NCI-H526 treated with DMSO at 0.1 percent for 48 hours (cell line): Measurements from ENCODE around the gene SUGCT.

Experiments
- DNase-seq: peaks from one replicate; lab custom pipeline; 2025; lab: John Stamatoyannopoulos, UW

The SUGCT gene

DNA sequence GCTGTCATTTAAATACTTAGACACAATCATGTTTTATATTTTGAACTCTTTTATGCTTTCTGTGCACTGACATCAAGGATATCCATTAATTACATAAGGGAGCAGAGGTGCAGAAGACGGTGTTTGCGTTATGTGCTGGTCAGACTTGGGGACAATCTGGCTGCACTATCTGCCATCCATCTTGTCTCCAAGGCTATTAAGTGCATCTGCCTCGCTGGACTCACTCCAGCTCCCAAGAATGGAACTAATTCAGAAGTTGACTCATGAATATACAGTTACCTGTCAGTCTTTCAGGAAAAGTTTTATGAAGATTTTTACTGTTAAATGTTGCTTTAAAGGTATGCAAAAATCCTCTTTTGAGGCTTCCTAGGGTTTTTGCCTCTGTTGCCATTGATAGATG lies 391.0 kb downstream of the SUGCT start:
- no peak for DNase-seq

DNA sequence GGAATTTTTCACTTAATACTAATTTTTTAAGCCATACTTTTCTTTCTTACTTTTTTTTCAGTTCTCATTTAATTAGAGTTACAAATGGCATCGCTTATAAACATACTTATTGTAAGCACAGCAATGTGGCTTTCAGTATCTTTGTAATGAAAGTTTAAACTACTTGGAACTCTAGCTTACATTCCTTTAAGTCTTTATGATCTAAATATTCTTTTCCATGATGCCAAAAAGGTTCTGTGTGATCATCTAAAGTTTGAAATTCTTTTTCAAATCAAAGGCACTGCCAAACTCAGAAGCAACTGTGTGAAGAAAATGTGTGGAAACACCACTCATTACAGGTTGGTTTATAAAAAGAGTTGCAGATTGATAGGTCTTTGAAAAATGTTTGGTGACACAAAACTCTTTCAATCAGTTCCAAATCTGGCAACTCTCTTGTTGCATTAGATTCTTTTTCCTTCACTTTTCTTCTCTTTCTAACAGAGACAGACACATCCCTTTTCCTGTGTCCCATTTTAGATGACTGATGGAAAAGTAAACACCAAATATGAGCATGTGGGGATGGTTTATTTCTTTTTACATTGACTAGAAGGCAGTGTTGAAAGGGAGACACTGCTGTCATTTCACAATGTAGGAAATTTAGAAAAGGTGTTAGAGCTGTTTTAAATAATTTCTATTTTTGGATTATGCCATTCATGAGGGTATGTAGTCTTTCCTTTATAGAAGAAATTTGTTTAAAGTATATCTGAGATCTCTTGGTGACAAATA lies 392.3 kb downstream of the SUGCT start:
- no peak for DNase-seq

DNA sequence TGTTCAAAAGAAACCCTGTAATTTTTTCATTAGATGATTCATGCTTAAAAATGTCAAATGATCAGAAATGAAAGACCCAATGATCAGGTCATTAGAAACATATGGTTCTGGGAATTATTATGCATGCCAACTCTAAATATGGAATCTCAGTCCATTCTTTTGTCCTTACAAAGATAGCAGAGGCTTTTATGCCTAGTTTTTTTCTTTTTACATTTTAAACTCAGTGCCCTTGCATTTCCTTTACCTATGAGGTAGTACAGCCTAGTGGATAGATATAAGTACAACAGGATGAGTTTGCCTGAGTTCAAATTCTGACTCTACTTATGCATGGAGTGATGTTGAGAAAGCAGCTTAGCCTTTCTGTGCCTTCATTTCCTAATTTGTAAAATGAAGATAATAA lies 392.9 kb downstream of the SUGCT start:
- no peak for DNase-seq

DNA sequence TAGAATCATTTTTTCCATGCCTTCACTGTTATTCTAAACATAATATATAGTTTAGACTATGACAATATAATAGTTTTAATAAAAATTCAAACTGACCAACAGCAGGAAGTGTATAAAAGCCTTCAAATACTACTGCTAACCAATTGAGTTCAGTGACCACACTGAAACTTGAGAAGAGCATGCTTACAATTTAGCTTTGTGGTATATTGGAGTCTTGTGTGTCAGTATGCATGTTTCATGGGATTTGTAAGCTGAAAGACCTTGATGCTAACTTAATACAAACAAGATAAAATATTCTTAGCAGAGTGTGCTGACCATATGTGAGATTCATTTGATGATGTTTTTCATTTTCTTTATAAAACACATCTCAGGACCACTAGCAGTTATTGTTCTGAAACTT lies 395.5 kb downstream of the SUGCT start:
- no peak for DNase-seq

DNA sequence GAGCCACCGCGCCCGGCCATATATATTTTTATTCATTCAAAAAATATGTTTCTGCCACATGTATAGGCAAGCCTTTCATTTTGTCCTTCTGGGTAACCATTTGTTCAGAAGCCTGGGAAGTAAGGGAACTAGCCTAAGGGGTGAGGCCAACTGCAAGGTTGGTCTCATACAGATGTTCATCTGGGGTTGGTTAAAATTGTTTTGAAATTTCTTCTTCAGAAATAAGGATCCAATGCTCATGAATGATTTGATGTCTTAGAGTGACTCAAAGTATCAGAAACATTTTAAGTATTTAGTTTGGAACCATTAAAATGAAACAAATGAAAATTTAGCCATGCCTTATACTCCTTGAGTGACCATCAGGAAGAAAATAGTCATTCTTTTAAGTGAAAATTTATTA lies 397.2 kb downstream of the SUGCT start:
- no peak for DNase-seq

DNA sequence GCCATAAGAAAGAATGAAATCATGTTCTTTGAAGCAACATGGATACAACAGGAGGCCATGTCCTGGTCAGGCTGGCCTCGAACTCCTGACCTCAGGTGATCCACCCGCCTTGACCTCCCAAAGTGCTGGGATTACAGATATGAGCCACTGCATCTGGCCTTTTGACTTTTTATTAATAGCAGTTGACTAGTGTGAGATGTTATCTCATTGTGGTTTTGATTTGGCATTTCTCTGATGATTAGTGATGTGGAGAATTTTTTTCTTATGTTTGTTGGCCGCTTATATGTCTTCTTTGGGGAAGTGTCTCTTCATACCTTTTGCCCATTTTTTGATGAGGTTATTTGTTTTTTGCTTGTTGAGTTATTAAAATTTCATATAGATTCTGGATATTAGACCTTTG lies 400.9 kb downstream of the SUGCT start:
- no peak for DNase-seq

DNA sequence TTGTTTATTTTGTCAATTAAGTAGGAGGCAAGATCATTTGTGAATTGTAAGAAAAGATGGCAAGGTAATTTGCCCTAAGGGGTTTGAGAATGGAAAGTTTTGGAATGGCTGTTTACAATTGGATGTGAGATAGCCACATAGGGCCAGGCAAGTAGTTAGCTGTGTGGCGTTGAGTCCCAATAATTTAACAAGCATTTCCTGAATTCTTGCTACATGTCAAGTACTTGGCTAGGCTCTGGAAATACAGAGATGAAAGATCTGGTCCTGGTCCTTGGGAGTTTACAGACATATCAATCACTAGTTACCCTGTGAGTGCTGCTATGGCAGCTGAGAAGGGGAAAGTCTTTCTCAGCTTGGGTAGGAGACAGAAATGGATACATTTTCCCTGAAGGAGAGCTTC lies 401.6 kb downstream of the SUGCT start:
- no peak for DNase-seq

DNA sequence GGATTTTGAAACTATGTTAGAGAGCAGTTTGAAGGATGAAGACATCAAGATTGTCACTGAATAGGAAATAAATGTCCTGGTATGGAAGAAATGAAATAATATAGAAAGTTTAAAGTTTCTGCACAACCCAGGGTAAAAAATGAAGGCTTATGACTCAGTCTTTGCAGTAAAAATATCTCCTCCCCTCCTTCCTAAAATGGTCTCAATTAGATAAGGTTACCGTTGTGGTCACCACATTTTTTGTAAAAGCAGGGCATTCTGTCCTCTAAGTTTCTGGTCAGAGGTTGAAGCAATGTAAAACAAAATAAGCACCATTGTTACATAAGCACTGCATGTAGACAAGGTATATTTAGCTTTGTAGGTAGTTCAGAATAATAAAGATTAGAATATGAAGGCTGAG lies 403.5 kb downstream of the SUGCT start:
- DNase-seq: no peak

DNA sequence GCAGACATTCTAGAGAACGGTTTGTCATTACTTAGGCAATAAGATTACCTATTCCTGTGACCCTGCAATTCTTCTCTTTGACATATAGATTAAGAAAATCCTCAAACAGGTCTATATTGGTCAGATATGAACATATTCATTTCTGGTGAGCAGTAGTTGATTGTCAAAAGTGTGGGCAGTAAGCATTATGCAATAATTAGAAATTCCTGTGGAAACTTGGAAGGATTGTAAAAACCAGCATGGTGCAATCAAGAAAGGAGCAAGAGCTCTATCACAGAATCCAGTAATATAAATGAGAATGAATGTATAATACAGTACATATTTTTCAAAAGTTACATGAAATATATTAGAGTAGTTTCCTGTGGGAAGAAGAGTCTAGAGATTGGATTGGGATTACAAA lies 406.5 kb downstream of the SUGCT start:
- DNase-seq: no peak

DNA sequence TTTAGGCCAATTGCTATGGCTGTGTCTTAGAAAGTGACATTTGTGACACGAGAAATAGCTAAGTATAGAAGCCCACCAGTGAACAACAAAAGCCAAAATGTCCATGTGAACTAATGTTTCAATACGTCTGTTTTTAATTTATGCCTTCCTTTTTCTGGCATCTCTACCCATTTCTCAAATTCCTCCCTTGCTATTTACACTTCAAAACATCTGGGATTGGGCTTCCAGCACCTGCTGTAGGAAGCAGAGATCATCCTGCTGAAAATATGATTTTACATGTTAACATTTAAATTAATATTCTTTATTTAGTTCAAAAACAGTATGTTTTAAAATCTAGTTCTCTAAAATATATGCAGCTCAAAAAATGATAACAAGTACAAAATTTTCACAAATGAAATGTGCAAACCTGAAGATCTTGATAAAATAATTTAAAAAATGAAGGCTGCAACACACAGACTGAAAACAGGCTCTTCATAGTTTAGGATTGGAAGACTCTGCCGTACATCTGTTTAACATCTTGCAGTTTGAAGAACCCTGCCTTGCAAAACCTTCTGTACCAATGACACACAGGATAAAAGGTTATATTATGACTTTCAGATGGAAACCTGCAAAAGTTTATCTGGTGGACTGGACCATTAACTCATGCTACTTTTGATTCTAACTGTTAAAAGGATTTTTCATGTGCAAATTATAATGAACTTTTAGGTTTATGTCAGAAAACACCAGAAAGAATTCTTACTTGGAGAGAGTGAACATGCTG lies 408.4 kb downstream of the SUGCT start:
- no peak for DNase-seq

DNA sequence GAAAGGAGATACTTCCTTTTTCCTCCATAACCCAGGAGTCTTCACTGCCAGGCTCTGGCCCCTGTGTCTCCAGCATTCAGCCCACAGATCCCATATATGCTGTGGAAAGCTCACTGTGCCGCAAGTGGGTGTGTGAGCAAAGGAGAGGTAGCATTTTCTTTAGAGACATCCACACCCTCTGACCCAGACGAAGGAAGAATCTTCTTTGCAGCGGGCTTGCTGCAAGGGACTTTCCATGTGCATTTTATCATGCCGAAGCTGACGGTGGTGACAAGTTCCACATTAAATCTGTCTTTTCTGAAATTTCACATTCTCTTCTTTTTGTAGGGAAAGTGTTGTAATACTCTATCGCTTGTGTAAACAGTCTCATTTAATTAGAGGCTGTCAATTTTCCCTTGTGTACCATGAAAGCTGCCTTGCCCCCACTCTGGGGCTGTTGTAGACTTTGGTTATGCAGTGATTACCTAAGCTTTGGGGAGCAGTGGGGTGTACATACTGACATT lies 409.5 kb downstream of the SUGCT start:
- DNase-seq: no peak

DNA sequence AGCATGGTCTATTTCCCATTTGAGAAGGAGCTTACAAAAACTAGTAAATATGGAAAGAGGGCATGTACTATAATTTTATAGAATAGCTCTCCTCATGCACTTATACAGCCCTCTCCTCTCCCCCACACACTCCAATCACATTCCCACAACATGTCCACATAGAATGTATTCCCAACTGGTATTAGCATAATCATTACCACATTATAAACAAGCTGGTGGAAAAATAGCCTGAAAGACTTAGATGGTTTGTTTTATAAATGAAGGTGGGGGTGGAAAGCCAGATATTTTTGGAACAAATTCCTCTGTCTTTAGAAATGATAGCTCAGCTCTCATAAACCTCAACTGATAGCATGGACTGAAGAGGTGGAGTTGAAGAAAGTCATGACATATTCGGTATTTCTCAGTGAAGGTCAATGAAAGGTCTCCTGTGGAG lies 410.1 kb downstream of the SUGCT start:
- DNase-seq: no peak

DNA sequence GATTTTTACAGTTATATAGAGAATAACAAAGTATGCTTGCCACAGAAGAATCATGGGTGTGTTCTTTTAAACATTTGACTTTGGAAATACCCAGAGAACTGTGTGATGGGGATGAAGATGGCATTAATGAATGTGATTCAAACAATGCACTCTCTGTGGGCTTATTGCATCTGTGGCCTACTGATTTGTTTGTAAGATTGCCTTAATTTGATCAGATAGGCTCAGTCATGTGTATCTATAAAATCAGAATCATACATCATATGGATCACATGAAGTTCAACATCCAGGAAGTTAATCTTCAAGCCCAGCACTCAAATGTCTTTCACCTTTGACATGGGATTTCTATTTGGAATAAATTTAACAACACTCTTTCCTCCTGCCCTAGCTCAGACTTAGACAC lies 410.9 kb downstream of the SUGCT start:
- DNase-seq: no peak

DNA sequence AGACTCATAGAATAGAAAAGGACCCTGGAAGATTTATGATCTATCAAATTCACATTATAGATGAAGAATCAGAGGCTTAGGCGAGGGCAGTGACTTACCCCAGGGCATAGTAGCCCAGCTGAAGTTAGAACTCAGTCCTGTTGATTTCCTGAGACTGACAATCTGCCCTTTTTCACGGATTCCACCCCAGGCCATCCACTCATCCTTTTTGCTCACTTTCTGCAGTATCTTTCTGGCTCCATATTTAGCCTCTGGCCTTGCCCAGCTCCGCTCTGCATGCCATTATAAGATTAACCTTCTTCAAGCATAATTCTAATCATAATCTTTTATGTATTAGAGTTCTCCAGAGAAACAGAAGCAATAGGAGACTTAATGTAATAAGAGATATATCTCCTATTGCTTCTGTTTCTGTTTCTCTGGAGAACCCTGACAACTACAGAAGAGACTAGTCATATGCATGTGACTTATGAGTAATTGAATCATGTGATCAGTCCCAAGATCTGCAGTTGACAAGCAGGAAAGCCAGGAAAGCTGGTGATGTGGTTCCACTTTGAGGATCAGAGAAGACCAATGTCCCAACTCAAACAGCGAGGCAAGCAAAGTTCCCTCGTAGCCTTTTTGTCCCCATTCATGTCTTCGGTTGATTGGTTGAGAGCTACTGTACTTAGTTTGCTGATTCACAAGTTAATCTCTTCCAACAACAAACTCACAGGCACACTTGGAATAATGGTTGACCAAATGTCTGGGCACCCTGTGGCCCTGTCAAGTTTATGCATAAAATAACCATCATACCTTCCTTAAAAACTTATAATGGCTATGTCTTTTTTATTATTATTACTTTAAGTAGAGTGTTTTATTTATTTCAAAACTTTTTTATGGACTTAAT lies 412.1 kb downstream of the SUGCT start:
- no peak for DNase-seq

DNA sequence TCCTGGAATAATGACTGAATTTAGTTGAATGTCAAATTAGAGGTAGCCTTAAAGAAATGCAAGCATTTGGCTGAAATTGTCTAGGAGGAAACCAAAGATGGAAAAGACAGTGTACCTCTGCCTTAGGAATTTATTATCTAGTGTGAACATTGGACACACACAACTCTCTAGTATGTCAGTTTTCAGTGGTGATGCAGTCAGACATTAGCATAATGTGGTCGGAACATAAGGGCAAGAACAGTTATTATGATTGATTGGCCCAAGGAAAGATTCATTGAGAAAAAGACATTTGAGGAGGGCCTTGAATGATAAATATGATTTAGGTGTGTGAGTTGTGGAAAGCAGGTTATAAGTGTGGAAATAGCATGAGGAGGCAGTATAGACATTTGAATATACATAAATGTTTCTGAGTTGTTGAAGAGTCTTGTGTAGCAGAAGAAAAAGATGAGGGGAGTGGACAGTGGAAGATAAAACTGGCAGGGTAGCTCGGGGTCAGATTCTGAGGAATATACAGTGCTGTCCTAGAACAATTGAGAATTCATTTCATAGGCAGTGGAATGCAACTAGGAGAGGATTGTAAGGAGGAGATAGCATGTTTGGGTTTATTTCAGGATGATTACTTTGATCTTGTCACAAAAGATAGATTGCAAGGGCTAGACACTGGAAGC lies 414.7 kb downstream of the SUGCT start:
- DNase-seq: no peak

DNA sequence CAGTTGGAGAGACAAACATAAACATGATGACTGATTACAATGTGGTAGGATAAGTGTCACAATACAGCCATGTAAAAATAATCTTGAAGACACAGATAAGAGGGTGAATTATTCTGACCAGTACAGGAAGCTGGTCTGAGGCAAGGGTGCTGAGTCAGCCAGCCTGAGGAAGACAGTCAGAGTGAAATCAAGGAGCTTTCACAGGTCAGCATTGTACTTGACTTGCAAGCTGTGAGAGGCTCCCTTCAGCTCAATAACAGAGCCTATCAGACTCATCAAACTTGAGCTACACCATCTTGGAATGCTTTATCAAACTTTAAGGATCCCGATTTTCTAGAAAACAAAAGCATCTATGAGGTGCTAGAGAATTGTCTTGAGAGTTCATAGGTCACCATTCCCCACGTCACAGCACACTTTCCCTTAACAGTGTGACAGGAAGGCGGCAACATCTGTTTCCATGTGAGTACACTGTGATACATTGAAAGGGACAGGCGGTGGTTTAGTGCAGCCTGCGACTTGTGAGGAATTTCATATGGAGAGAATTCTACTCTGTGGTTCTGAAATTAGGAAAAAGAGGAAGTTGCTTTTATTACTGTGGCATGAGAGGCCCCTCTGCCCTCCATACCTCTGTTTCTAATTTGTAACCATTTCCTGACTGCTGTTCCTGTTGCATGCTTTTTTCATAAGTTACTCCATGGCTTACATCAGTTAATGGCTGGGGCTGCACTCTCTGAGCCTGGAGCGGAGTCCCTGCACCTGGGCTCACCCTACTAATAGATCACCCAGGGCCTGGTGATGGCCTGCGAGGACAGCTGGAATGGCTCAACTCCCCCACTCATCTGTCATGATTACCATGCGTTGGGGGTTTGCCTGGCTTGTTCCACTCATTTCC lies 417.1 kb downstream of the SUGCT start:
- DNase-seq: no peak

DNA sequence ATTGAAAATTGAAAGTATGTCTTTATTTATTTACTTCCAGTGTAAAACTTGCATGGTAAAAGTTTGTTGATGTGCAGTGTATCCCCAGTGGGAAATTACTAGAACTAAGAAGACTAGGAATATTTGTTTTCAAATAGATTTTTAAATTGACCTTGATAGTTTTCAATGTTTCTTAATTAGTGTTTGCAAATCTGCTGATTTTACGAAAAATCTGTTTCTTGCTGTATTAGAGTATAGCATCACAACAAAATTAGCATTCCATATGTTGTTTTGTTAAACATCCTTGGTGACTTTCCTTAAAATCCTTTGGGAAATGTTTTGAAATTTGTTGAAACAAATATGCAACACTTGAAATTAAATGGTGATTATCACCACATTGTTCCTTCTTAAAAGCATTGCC lies 425.9 kb downstream of the SUGCT start:
- DNase-seq: no peak

DNA sequence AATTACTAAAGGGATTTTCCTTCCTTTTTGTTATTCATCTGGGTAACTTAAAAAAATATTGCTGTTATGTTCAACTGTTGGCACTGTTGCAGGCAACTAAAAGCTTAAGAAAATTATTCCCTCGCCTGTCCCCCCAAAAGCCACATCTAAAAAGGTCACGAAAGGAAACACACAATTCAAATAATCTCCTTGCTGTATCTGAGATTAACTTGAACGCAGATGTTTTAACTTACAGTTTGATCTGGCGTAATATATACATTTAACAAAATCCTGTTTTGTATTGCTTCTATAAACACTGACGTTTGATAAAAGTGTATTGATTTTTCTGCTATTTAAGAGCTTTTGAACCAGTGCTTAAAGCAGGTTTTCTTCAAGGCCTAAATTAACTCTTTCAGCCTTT lies 432.1 kb downstream of the SUGCT start:
- no peak for DNase-seq

DNA sequence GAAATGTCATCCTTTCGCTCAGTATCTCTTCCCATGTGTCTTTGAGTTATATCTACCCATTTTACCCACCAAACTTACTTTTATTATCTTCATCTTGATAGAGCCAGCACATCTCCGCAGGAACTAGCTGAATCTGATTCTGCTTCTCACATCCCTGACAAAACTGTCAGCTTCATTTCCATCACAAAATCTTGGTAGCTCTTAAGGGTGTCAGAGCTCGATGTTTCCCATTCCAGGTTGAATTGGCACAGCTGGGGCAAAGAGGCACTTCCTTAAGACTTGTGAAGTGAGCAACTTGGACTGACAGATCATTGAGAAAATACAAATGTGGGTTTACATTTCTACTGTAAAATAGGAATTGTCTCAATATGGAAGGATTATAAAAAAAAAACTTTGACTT lies 434.5 kb downstream of the SUGCT start:
- no peak for DNase-seq

DNA sequence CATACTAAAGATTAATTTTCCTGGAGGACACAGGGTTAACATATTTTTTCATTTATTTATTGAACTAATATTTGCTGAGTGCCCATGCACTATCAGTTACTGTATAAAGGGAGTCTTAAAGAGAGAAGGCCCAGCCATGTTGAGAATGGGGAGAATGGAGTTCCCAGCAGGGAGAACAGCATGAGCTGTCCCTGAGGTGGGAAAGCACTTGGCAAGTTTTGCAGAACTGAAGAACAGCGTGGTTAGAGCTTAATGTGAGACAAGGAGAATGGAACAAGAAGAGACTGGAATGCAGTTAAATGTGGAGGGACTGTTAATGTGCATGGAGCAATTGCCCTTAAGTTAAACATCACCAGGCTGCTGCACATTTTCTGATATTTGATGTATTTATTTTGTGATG lies 435.4 kb downstream of the SUGCT start:
- DNase-seq: no peak

DNA sequence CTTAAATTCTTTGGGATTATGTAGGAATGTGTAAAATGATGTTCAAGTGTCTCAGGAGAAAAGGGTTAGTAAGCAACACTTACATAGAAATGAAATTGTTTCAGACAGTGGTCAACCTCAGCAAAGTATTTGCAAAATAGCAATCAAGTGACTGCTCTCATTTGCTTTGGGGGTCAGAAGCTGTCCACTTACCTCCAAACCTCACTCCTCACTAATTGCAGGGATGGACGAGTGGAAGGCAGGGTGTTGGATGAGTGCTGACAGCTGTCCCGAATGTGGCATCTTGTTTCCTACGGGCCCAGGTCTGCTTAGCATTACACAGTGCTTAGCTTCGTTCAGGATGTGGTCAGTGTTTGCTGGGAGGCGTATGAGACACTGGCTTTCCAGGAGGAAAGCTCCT lies 437.0 kb downstream of the SUGCT start:
- DNase-seq: no peak
